ENCODE results near the gene GPR37L1. TPM values are rescaled to one million over a fixed set of nuclear protein-coding genes. Genes with fewer than 3 reads are reported as not detected.

The GPR37L1 gene
- total RNA-seq, 2 experiments from 2014 or later, result not detected

GRCh38 chr1:202146993-202147392 is 24.3 kb downstream of the GPR37L1 start:
- H3K27me3 ChIP-seq (ENCODE audit: control insufficient read depth in 1 of 2, insufficient read depth in 2 of 2, low read length in 2 of 2), result no peaks in the 10 kb centered on the region
- H3K4me1 Mint-ChIP-seq (ENCODE audit: low read depth), result peaks cover 36% of the 10 kb centered on the region
- H3K9me3 Mint-ChIP-seq, result no peaks in the 10 kb centered on the region
- H3K9me3 ChIP-seq (ENCODE audit: control insufficient read depth in 1 of 2, insufficient read depth in 1 of 2, low read length in 2 of 2), result no peaks in the 10 kb centered on the region
- no peaks in the 10 kb centered on the region for H3K27me3 Mint-ChIP-seq
- POLR2A ChIA-PET, result interaction anchor here (1.3 to 6.4 kb wide), 2 partner anchors 9 to 14 kb away, joined by 4 to 66 read pairs; partner anchors contain the start of gene PTPN7
- intact Hi-C loops (cut with DNase I, micrococcal nuclease), result loop anchor here in 1 of 2 experiments (5.0 to 10.0 kb wide), 3 partner anchors 320 to 992 kb away; partner anchors contain the start of genes IPO9, RABIF and TMEM9
- no peak overlapping the region for H3K27ac ChIP-seq (ENCODE audit: low read depth in 1 of 2, low read length in 2 of 2)
- no peak overlapping the region for H3K27ac Mint-ChIP-seq
- TF ChIP-seq CTCF (IDR thresholded peaks at IDR 0.05), result no peak
- H3K36me3 Mint-ChIP-seq (ENCODE audit: low read depth), result peaks cover 60% of the 10 kb centered on the region
- ATAC-seq (ENCODE audit: poor library complexity), result no peak
- H3K4me3 ChIP-seq (ENCODE audit: low read length), result no peak overlapping the region
- peaks cover 30% of the 10 kb centered on the region for H3K4me1 ChIP-seq (ENCODE audit: insufficient read depth, low read length)
- H3K36me3 ChIP-seq (ENCODE audit: insufficient read depth, low read length), result peaks cover 58% of the 10 kb centered on the region
- CTCF ChIA-PET, result interaction anchor here (2.2 to 4.0 kb wide), 2 partner anchors 8 to 13 kb away, joined by 8 to 15 read pairs; partner anchors contain the start of gene PTPN7
- no peak for DNase-seq
- no peak overlapping the region for H3K4me3 Mint-ChIP-seq

GRCh38 chr1:202148391-202148790 is 25.7 kb downstream of the GPR37L1 start:
- ChIA-PET POLR2A (interaction anchor here (6.4 kb wide), 1 partner anchor 13 kb away, joined by 66 read pairs; the partner anchor contains the start of gene PTPN7), CTCF (interaction anchor here (0.8 kb wide), 1 partner anchor 12 kb away, joined by 3 read pairs; the partner anchor contains the start of gene PTPN7)
- peaks cover 22% of the 10 kb centered on the region for H3K4me1 Mint-ChIP-seq (ENCODE audit: low read depth)
- peak overlapping the region; percentile 68 for H3K27ac Mint-ChIP-seq
- H3K27me3 Mint-ChIP-seq, result no peaks in the 10 kb centered on the region
- H3K4me1 ChIP-seq (ENCODE audit: insufficient read depth, low read length), result peaks cover 18% of the 10 kb centered on the region
- no peak overlapping the region for H3K27ac ChIP-seq (ENCODE audit: low read depth in 1 of 2, low read length in 2 of 2)
- H3K36me3 ChIP-seq (ENCODE audit: insufficient read depth, low read length), result peaks cover 66% of the 10 kb centered on the region
- no peaks in the 10 kb centered on the region for H3K9me3 ChIP-seq (ENCODE audit: control insufficient read depth in 1 of 2, insufficient read depth in 1 of 2, low read length in 2 of 2)
- ATAC-seq (ENCODE audit: poor library complexity), result no peak
- peaks cover 70% of the 10 kb centered on the region for H3K36me3 Mint-ChIP-seq (ENCODE audit: low read depth)
- DNase-seq, result no peak
- no peaks in the 10 kb centered on the region for H3K9me3 Mint-ChIP-seq
- no peaks in the 10 kb centered on the region for H3K27me3 ChIP-seq (ENCODE audit: control insufficient read depth in 1 of 2, insufficient read depth in 2 of 2, low read length in 2 of 2)
- H3K4me3 Mint-ChIP-seq, result no peak overlapping the region
- intact Hi-C loops (cut with DNase I, micrococcal nuclease), result loop anchor here in 1 of 2 experiments (5.0 to 10.0 kb wide), 3 partner anchors 321 to 994 kb away; partner anchors contain the start of genes IPO9, RABIF and TMEM9
- H3K4me3 ChIP-seq (ENCODE audit: low read length), result no peak overlapping the region
- TF ChIP-seq CTCF (IDR thresholded peaks at IDR 0.05), result no peak

- H3K4me3 ChIP-seq (ENCODE audit: low read length), result no peak overlapping the region
- no peak overlapping the region for H3K27ac ChIP-seq (ENCODE audit: low read depth in 1 of 2, low read length in 2 of 2)
- Mint-ChIP-seq H3K4me1 (ENCODE audit: low read depth) (peaks cover 20% of the 10 kb centered on the region), H3K36me3 (ENCODE audit: low read depth) (peaks cover 76% of the 10 kb centered on the region), H3K27me3 (no peaks in the 10 kb centered on the region), H3K4me3 (no peak overlapping the region), H3K27ac (no peak overlapping the region), H3K9me3 (no peaks in the 10 kb centered on the region)
- no peak for DNase-seq
- POLR2A ChIA-PET, result no interaction called here
- peaks cover 78% of the 10 kb centered on the region for H3K36me3 ChIP-seq (ENCODE audit: insufficient read depth, low read length)
- no peaks in the 10 kb centered on the region for H3K9me3 ChIP-seq (ENCODE audit: control insufficient read depth in 1 of 2, insufficient read depth in 1 of 2, low read length in 2 of 2)
- no peak for TF ChIP-seq CTCF (IDR thresholded peaks at IDR 0.05)
- no peak for ATAC-seq (ENCODE audit: poor library complexity)
- CTCF ChIA-PET, result no interaction called here
- intact Hi-C loops (cut with DNase I, micrococcal nuclease), result loop anchor here in 1 of 2 experiments (5.0 to 10.0 kb wide), 3 partner anchors 322 to 995 kb away; partner anchors contain the start of genes IPO9, RABIF and TMEM9
- peaks cover 26% of the 10 kb centered on the region for H3K4me1 ChIP-seq (ENCODE audit: insufficient read depth, low read length)
- H3K27me3 ChIP-seq (ENCODE audit: control insufficient read depth in 1 of 2, insufficient read depth in 2 of 2, low read length in 2 of 2), result no peaks in the 10 kb centered on the region
Measured at GRCh38 chr1:202149566-202149965, 26.8 kb downstream of the GPR37L1 start.
